Measurements from ENCODE around the gene MARK3. TPM values are rescaled to one million over a fixed set of nuclear protein-coding genes. Genes with fewer than 3 reads are reported as not detected.

MARK3 gene
- total RNA-seq, 1 experiment from 2014 or later: 81.9 TPM

DNA sequence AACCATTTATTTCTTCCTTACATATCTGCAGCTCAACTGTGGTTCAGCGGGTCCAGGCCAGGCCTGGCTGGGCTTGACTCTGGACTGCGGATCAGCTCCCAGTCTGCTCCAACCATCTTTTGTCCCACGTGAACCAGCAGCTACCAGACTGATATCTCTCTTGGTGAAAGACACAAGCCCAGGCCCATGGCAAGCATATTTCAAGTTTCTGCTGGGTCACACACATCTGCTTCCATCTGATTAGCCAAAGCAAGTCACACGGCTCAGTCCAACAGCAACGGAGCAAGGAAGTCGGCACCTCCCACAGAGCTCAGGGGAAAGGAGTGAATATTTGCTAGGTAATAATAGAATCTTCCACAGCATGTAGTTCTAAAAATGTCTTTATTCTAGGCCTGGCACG, 24.7 kb upstream of the MARK3 start:
- Histone ChIP-seq H3K4me2 (ENCODE audit: insufficient read depth, insufficient read length, low read length) (no peak overlapping the region), H3K27me3 (ENCODE audit: insufficient read depth, low read length) (no peaks in the 10 kb centered on the region), H4K8ac (replicated peaks; ENCODE audit: insufficient read length, low read depth, low read length) (no peak overlapping the region), H2AFZ (ENCODE audit: low read length) (no peak overlapping the region), H3K14ac (ENCODE audit: insufficient read depth, low read length) (no peak overlapping the region), H3K23me2 (ENCODE audit: insufficient read length, low read depth, low read length, poor library complexity, severe bottlenecking) (no peaks in the 10 kb centered on the region), H4K20me1 (ENCODE audit: control insufficient read depth, insufficient read depth, insufficient read length) (no peaks in the 10 kb centered on the region), H2BK20ac (ENCODE audit: low read depth, low read length, poor library complexity, severe bottlenecking) (no peak overlapping the region), H3K23ac (ENCODE audit: insufficient read length, low read depth, low read length) (no peak overlapping the region), H3K9me3 (ENCODE audit: control insufficient read depth, low read depth, low read length) (no peaks in the 10 kb centered on the region), H3K56ac (ENCODE audit: insufficient read length, low read depth, low read length) (no peak overlapping the region), H3K79me2 (ENCODE audit: insufficient read depth, low read length) (no peaks in the 10 kb centered on the region), H2BK120ac (ENCODE audit: low read depth, low read length, poor library complexity, severe bottlenecking) (no peak overlapping the region), H3K9ac (ENCODE audit: extremely low read depth, insufficient read length, low read length) (no peak overlapping the region), H3T11ph (ENCODE audit: low read length) (no peak overlapping the region), H3K4me1 (ENCODE audit: insufficient read depth, low read length) (peaks cover 3% of the 10 kb centered on the region), H2BK12ac (ENCODE audit: insufficient read length, low read depth, low read length) (no peak overlapping the region), H2AK5ac (ENCODE audit: insufficient read length, low read length) (no peak overlapping the region), H2BK15ac (ENCODE audit: low read depth, low read length) (no peak overlapping the region), H3K27ac (ENCODE audit: insufficient read length, low read depth, low read length) (no peak overlapping the region), H4K91ac (ENCODE audit: insufficient read length, low read depth, low read length) (no peak overlapping the region), H2BK5ac (ENCODE audit: insufficient read length, low read length) (no peak overlapping the region), H3K4ac (ENCODE audit: low read depth, low read length) (no peak overlapping the region), H4K5ac (ENCODE audit: insufficient read length, low read depth, low read length) (no peak overlapping the region), H3K79me1 (ENCODE audit: insufficient read depth, low read depth, low read length, poor library complexity, severe bottlenecking) (no peaks in the 10 kb centered on the region), H3K18ac (ENCODE audit: insufficient read length, low read depth, low read length) (no peak overlapping the region)
- Mint-ChIP-seq H3K27me3 (ENCODE audit: low read depth) (peaks cover 6% of the 10 kb centered on the region), H3K27ac (no peak overlapping the region), H3K4me3 (no peak overlapping the region), H3K4me1 (peaks cover 10 to 11% of the 10 kb centered on the region in 2 experiments), H3K9me3 (peaks cover 20 to 22% of the 10 kb centered on the region in 2 experiments), H3K36me3 (ENCODE audit: insufficient read depth in 1 of 3, low read depth in 3 of 3) (peaks cover 4 to 14% (median 12%) of the 10 kb centered on the region in 3 experiments)
- TF ChIP-seq, protein P1, sequence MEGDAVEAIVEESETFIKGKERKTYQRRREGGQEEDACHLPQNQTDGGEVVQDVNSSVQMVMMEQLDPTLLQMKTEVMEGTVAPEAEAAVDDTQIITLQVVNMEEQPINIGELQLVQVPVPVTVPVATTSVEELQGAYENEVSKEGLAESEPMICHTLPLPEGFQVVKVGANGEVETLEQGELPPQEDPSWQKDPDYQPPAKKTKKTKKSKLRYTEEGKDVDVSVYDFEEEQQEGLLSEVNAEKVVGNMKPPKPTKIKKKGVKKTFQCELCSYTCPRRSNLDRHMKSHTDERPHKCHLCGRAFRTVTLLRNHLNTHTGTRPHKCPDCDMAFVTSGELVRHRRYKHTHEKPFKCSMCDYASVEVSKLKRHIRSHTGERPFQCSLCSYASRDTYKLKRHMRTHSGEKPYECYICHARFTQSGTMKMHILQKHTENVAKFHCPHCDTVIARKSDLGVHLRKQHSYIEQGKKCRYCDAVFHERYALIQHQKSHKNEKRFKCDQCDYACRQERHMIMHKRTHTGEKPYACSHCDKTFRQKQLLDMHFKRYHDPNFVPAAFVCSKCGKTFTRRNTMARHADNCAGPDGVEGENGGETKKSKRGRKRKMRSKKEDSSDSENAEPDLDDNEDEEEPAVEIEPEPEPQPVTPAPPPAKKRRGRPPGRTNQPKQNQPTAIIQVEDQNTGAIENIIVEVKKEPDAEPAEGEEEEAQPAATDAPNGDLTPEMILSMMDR (conservative IDR thresholded peaks at IDR 0.05): no peak
- DNase-seq: no peak
- no CpG with 5 or more reads among the region's 7 CpGs for WGBS (ENCODE audit: extremely low coverage, insufficient read length, low lambda C conversion rate)

All from H9 (cell line).